ENCODE results near the gene HTRA3.

HTRA3 gene

DNA sequence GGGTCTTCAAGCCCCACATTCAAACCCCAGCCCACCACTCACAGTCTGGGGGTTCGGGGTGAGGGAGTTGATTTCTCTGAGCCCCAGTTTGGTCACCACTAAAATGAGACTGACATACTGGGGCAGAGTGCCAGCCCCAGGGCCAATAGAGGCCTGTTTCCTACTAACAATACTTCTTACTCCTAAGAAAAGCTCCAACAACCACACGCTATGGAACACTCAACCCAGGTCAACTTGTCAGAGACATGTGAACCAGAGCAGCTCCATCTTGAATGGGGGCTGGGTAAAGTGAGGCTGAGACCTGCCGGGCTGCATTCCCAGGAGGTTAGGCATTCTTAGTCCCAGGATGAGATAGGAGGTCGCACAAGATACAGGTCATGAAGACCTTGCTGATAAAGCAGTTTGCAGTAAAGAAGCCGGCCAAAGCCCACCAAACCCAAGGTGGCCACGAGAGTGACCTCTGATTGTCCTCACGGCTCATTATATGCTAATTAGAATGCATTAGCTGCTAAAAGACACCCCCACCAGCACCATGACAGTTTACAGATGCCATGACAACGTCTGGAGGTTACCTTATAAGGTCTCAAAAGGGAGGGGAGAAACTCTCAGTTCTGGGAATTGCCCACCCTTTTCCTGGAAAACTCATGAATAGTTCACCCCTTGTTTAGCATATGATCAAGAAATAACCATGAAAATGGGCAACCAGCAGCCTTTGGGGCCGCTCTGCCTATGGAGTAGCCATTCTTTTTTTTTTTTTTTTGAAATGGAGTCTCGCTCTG is 26.6 kb upstream of the HTRA3 start:
- TF ChIP-seq, protein P1, sequence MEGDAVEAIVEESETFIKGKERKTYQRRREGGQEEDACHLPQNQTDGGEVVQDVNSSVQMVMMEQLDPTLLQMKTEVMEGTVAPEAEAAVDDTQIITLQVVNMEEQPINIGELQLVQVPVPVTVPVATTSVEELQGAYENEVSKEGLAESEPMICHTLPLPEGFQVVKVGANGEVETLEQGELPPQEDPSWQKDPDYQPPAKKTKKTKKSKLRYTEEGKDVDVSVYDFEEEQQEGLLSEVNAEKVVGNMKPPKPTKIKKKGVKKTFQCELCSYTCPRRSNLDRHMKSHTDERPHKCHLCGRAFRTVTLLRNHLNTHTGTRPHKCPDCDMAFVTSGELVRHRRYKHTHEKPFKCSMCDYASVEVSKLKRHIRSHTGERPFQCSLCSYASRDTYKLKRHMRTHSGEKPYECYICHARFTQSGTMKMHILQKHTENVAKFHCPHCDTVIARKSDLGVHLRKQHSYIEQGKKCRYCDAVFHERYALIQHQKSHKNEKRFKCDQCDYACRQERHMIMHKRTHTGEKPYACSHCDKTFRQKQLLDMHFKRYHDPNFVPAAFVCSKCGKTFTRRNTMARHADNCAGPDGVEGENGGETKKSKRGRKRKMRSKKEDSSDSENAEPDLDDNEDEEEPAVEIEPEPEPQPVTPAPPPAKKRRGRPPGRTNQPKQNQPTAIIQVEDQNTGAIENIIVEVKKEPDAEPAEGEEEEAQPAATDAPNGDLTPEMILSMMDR (IDR thresholded peaks at IDR 0.05; ENCODE audit: borderline replicate concordance, insufficient read depth, low read depth, low read length), result no peak
- H3K4me3 ChIP-seq (ENCODE audit: low read depth, low read length), result no peak overlapping the region

DNA sequence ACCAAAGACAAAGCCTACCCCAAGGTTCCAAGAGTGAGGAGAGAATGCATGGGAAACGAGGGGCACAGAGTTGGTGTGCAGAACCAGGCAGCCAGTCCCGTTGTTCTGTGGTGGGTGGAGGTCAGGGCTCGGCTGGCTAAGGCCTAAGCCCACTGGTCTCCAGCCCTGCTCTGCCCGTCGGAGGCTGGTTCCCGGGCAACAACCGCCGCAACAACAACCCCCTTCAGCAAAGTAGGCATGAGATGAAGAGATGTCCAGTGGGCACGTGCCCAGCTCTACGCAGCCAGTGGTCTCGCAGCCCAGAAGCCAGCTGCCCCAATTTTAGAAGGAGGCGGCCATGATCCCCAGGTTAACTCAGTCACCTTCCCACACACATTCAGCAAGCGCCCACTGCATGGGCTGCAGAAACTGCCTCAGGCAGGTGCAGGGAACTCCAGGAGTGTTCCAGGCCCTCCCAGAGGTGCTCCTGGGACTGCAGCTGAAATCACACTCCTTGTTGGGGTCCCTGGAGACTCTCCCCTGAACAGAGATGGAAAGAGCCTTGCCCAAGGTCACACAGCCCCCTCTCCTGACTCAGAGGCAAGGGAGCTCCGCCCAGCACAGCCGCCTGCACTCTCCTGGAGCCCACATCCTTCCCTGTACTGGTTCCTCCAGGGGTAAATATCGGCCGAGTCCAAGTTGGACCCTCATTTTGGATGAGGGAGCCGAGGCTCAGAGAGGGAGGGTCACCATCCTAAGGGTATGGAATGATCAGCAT is 25.4 kb upstream of the HTRA3 start:
- H3K4me3 ChIP-seq (ENCODE audit: low read depth, low read length), result no peak overlapping the region
- TF ChIP-seq, protein P1 (IDR thresholded peaks at IDR 0.05; ENCODE audit: borderline replicate concordance, insufficient read depth, low read depth, low read length), result no peak

DNA sequence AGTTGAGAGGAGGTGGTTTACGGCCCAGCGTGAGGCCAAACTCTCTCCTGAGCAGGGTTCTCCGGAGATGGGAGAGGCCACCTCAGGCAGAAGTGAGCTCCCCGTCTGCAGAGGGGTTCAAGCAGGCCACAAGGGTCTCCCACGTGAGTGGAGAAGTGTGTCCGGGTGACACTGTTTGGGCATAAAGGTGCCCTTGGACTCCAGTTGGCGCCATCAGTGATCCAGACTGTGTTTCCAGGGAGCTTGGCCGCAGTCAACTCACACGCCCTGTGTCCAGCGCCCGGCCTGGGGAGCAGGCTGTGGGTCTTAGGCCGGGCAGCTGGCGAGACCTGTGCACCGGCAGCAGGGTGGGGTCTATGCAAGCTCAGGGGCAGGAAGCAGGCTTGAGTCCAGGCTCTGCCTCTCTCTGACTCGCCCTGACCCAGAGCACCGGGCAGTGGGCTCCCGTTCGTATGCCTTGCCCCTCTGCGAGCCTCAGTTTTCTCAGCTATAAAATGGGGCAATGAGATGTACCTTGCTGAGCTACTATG is 24.6 kb upstream of the HTRA3 start:
- H3K4me3 ChIP-seq (ENCODE audit: low read depth, low read length), result no peak overlapping the region
- TF ChIP-seq, protein P1 (IDR thresholded peaks at IDR 0.05; ENCODE audit: borderline replicate concordance, insufficient read depth, low read depth, low read length), result no peak

DNA sequence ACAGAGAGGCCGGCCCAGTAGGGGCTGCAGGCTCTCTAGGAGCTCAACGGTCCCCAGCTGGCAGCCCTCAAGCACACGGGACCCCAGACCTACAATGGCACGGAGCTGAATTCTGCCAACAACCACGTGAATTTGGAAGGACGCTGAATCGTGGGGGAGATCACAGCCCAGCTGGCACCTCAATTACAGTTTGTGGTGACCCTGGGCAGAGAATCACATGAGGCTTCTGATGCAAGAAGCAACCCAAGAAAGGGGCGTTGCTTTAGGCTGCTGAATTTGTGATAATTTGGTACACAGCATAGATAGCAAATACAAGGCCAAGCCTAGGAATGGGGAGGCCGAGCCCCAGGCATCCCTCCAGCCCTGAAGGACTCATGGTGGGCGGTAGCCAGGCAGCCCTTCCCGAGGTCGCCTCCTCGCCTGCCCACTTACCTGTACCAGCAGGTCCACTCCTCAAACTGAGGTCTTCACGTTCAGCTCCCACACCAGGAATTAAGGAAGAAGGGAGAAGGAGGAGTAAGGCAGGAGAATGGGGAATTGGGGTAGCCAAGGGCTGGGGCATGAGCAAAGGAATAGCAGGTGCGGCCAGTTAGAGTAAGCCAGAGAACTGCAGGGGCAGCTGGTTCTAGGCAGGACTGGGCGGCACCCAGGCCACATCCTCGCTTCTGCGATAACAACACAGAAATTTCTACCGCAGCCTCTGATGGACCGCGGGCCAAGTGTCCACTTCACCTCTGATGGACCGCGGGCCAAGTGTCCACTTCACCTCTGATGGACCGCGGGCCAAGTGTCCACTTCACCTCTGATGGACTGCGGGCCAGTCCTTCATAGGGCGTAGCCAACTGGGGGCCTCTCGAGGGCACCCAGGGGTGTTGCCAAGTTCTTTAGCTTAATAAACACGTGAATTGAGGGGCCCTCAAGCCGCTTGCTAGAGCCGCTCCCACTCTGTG is 23.4 kb upstream of the HTRA3 start:
- TF ChIP-seq, protein P1 (IDR thresholded peaks at IDR 0.05; ENCODE audit: borderline replicate concordance, insufficient read depth, low read depth, low read length), result no peak

DNA sequence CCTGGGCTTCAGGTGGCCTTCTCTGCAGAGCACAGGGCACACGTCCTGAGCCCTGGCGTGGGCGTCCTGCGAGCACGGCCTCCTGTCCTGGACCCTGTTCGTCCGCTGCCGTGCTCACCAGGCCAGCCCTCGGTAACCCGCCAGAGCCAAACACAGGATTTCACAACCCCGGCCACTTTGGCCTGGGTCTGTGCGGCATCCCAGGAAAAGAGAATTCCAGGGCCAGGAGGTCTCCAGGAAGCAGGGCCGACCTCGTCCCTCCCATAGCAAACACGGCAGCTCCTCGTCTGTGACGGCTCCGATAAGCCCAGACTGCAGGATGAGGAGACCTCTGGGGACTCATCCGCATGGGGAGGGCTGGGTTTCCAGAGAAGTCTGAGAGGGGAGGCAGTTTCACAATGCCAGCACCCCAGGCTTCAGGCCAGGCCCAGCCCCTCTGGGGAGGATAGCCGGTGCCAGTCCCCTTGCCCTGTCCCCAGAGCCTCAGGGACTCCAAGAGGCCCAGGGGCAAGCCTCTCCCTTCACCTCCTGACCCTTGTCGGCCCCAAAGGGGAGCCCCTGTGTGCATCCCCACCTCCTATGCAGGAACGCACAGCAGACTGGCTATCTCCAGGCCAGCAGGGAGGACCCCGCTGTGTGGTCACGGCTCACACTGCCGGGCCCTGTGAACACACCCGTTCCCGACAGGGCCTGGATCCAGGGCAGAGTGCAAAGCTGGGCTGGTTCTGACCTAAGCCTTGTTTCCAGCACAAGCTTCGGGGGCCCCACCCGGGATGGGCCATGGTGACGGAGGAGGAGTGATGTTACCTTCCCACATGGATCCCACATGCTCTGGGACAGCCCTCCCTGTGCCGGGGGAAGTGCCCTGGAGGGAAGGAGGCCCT is 22.3 kb upstream of the HTRA3 start:
- H3K4me3 ChIP-seq (ENCODE audit: low read depth, low read length), result no peak overlapping the region
- TF ChIP-seq, protein P1 (IDR thresholded peaks at IDR 0.05; ENCODE audit: borderline replicate concordance, insufficient read depth, low read depth, low read length), result no peak

More for the DNA sequence above, 23.4 kb upstream of the HTRA3 start:
- H3K4me3 ChIP-seq (ENCODE audit: low read depth, low read length), result no peak overlapping the region

DNA sequence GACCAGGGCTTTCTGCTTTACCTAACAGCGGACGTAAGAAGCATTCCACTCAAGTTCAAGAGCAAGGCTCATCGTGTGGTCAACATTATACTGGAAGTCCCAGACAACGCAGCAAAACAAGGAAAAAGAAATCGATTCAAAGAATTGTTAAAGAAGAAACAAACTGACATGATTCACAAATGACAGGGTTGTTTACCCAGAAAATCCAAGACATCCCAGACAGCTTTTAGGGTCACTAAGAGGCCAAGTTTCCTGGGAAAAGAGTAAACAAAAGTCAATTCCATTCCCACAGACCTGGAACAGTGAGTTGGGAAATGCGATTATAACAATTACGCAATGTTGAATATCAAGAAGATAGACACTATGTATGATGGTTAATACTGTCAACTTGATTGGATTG is 21.5 kb upstream of the HTRA3 start:
- H3K4me3 ChIP-seq (ENCODE audit: low read depth, low read length), result no peak overlapping the region

More for the DNA sequence above, 21.5 kb upstream of the HTRA3 start:
- TF ChIP-seq, protein P1 (IDR thresholded peaks at IDR 0.05; ENCODE audit: borderline replicate concordance, insufficient read depth, low read depth, low read length), result no peak
